OCI-LY3 (cell line): ENCODE measurements around the gene OR1I1.

Experiments used
- EZH2phosphoT487 ChIP-seq: fragments of 200-600 bp; shearing (Covaris generic); IDR thresholded peaks from 2 replicates; pipeline ENCODE4 v1.6.1; 2018; ENCODE audit warnings: antibody characterized with exemption, mixed run types, low read depth
- TF ChIP-seq, protein P1 (sequence below): fragments of 200-600, 300-600 bp; sonication (generic); IDR thresholded peaks from 2 replicates; pipeline ENCODE4 v1.5.1; 2014; ENCODE audit warnings: antibody characterized with exemption, low read length, low read depth

DNA sequence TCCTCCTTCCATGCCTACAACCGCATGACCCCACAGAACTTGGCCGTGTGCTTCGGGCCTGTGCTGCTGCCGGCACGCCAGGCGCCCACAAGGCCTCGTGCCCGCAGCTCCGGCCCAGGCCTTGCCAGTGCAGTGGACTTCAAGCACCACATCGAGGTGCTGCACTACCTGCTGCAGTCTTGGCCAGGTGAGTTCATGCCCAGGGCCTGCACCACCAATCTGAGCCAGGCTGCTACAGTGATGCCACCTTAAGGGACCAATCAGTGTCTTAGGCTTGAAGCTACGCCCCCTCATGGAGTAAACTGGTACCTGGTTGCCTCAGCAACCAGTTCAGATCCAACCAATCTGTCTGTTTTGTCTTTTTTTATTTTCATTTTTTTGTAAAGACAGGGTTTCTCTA is 30.4 kb downstream of the OR1I1 start:
- TF ChIP-seq, protein P1, sequence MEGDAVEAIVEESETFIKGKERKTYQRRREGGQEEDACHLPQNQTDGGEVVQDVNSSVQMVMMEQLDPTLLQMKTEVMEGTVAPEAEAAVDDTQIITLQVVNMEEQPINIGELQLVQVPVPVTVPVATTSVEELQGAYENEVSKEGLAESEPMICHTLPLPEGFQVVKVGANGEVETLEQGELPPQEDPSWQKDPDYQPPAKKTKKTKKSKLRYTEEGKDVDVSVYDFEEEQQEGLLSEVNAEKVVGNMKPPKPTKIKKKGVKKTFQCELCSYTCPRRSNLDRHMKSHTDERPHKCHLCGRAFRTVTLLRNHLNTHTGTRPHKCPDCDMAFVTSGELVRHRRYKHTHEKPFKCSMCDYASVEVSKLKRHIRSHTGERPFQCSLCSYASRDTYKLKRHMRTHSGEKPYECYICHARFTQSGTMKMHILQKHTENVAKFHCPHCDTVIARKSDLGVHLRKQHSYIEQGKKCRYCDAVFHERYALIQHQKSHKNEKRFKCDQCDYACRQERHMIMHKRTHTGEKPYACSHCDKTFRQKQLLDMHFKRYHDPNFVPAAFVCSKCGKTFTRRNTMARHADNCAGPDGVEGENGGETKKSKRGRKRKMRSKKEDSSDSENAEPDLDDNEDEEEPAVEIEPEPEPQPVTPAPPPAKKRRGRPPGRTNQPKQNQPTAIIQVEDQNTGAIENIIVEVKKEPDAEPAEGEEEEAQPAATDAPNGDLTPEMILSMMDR: peak; percentile 24
- TF ChIP-seq EZH2phosphoT487: no peak
